H9 (cell line): ENCODE measurements around the gene KCNA2. TPM values are rescaled to one million over a fixed set of nuclear protein-coding genes. Genes with fewer than 3 reads are reported as not detected.

Source experiments
- DNase-seq: peaks from one replicate; pipeline ENCODE4 v3.0.0-alpha.2; 2017
- H2AFZ ChIP-seq: one replicate; pipeline ENCODE4 v1.6.1; 2013; ENCODE audit warnings: mild to moderate bottlenecking, low read length, control low read depth, moderate library complexity
- H2AK5ac ChIP-seq: 2 replicates; pipeline ENCODE4 v1.6.1; 2013; ENCODE audit warnings: low read length, control low read depth, mixed read lengths; ENCODE audit not compliant: insufficient read length
- H2BK120ac ChIP-seq: one replicate; pipeline ENCODE4 v1.6.1; 2013; ENCODE audit warnings: low read depth, mild to moderate bottlenecking, low read length, control low read depth, inconsistent platforms; ENCODE audit not compliant: poor library complexity, severe bottlenecking
- H2BK12ac ChIP-seq: 2 replicates; pipeline ENCODE4 v1.6.1; 2013; ENCODE audit warnings: low read length, control low read depth, mixed read lengths, low read depth; ENCODE audit not compliant: insufficient read length
- H2BK15ac ChIP-seq: 2 replicates; pipeline ENCODE4 v1.6.1; 2013; ENCODE audit warnings: low read depth, low read length, control low read depth
- H2BK20ac ChIP-seq: one replicate; pipeline ENCODE4 v1.6.1; 2013; ENCODE audit warnings: low read depth, mild to moderate bottlenecking, low read length, control low read depth, inconsistent platforms; ENCODE audit not compliant: poor library complexity, severe bottlenecking
- H2BK5ac ChIP-seq: 2 replicates; pipeline ENCODE4 v1.6.1; 2013; ENCODE audit warnings: low read length, control low read depth, mixed read lengths; ENCODE audit not compliant: insufficient read length
- H3K14ac ChIP-seq: 2 replicates; pipeline ENCODE4 v1.6.1; 2013; ENCODE audit warnings: low read length, control low read depth; ENCODE audit not compliant: insufficient read depth
- H3K18ac ChIP-seq: 2 replicates; pipeline ENCODE4 v1.6.1; 2013; ENCODE audit warnings: low read depth, mild to moderate bottlenecking, mixed read lengths, low read length, control low read depth; ENCODE audit not compliant: insufficient read length
- H3K23ac ChIP-seq: 2 replicates; pipeline ENCODE4 v1.6.1; 2013; ENCODE audit warnings: low read length, control low read depth, mixed read lengths, low read depth; ENCODE audit not compliant: insufficient read length
- H3K23me2 ChIP-seq: 2 replicates; pipeline ENCODE4 v1.6.1; 2013; ENCODE audit warnings: low read depth, mild to moderate bottlenecking, mixed read lengths, low read length, control low read depth; ENCODE audit not compliant: insufficient read length, poor library complexity, severe bottlenecking
- H3K27ac ChIP-seq: 2 replicates; pipeline ENCODE4 v1.5.1; 2013; ENCODE audit warnings: low read length, control low read depth, mixed read lengths, low read depth; ENCODE audit not compliant: insufficient read length
- H3K27me3 ChIP-seq: 2 replicates; pipeline ENCODE4 v1.6.1; 2013; ENCODE audit warnings: low read length, control low read depth, inconsistent platforms; ENCODE audit not compliant: insufficient read depth
- H3K4ac ChIP-seq: 2 replicates; pipeline ENCODE4 v1.6.1; 2013; ENCODE audit warnings: low read depth, mild to moderate bottlenecking, control low read depth, inconsistent platforms, low read length, moderate library complexity
- H3K4me1 ChIP-seq: 2 replicates; pipeline ENCODE4 v1.6.1; 2013; ENCODE audit warnings: low read length, control low read depth, inconsistent platforms; ENCODE audit not compliant: insufficient read depth
- H3K4me2 ChIP-seq: 2 replicates; pipeline ENCODE4 v1.6.1; 2013; ENCODE audit warnings: low read length, control low read depth, mixed read lengths; ENCODE audit not compliant: insufficient read length, insufficient read depth
- H3K56ac ChIP-seq: 2 replicates; pipeline ENCODE4 v1.6.1; 2013; ENCODE audit warnings: low read depth, mild to moderate bottlenecking, mixed read lengths, low read length, control low read depth; ENCODE audit not compliant: insufficient read length
- H3K79me1 ChIP-seq: 2 replicates; pipeline ENCODE4 v1.6.1; 2013; ENCODE audit warnings: low read depth, mild to moderate bottlenecking, moderate library complexity, low read length, control low read depth, inconsistent platforms; ENCODE audit not compliant: insufficient read depth, poor library complexity, severe bottlenecking
- H3K79me2 ChIP-seq: 2 replicates; pipeline ENCODE4 v1.6.1; 2013; ENCODE audit warnings: low read length, control low read depth, inconsistent platforms; ENCODE audit not compliant: insufficient read depth
- H3K9ac ChIP-seq: 2 replicates; pipeline ENCODE4 v1.6.1; 2013; ENCODE audit warnings: low read length, control low read depth, mixed read lengths; ENCODE audit not compliant: insufficient read length; ENCODE audit errors: extremely low read depth
- H3K9me3 ChIP-seq: one replicate; pipeline ENCODE4 v1.6.1; 2013; ENCODE audit warnings: low read depth, low read length, inconsistent platforms; ENCODE audit not compliant: control insufficient read depth
- H3T11ph ChIP-seq: one replicate; pipeline ENCODE4 v1.6.1; 2013; ENCODE audit warnings: mild to moderate bottlenecking, low read length, control low read depth, inconsistent platforms
- H4K20me1 ChIP-seq: one replicate; pipeline ENCODE4 v1.6.1; 2013; ENCODE audit not compliant: control insufficient read depth, insufficient read length, insufficient read depth
- H4K5ac ChIP-seq: 2 replicates; pipeline ENCODE4 v1.6.1; 2013; ENCODE audit warnings: low read depth, mild to moderate bottlenecking, mixed read lengths, low read length, control low read depth; ENCODE audit not compliant: insufficient read length
- H4K8ac ChIP-seq: replicated peaks from 2 replicates; pipeline ENCODE4 v1.6.1; 2013; ENCODE audit warnings: low read length, control low read depth, mixed read lengths, low read depth; ENCODE audit not compliant: insufficient read length
- H4K91ac ChIP-seq: 2 replicates; pipeline ENCODE4 v1.6.1; 2013; ENCODE audit warnings: low read depth, mild to moderate bottlenecking, moderate library complexity, mixed read lengths, low read length, control low read depth; ENCODE audit not compliant: insufficient read length
- H3K27ac Mint-ChIP-seq, 3 experiments: 2 replicates in 2 of 3; 3 replicates in 1 of 3; pipeline ENCODE4 v1.8.0; 2020 to 2021; ENCODE audit warnings: mixed read lengths in 3 of 3, mild to moderate bottlenecking in 1 of 3, moderate library complexity in 1 of 3
- H3K27me3 Mint-ChIP-seq: 2 replicates; pipeline ENCODE4 v1.8.0; 2021; ENCODE audit warnings: low read depth, mild to moderate bottlenecking, moderate library complexity, mixed read lengths
- H3K36me3 Mint-ChIP-seq, 3 experiments: 2 replicates in 2 of 3; 3 replicates in 1 of 3; pipeline ENCODE4 v1.8.0; 2020 to 2021; ENCODE audit warnings: low read depth in 3 of 3, mixed read lengths in 3 of 3; ENCODE audit not compliant: insufficient read depth in 1 of 3
- H3K4me1 Mint-ChIP-seq, 2 experiments: 2 replicates each; pipeline ENCODE4 v1.8.0; 2020; ENCODE audit warnings: mixed read lengths in 2 of 2
- H3K4me3 Mint-ChIP-seq, 2 experiments: 2 replicates in 1 of 2; 3 replicates in 1 of 2; pipeline ENCODE4 v1.8.0; 2020 to 2021; ENCODE audit warnings: mild to moderate bottlenecking in 2 of 2, mixed read lengths in 2 of 2, moderate library complexity in 1 of 2
- H3K9me3 Mint-ChIP-seq, 2 experiments: 2 replicates in 1 of 2; 3 replicates in 1 of 2; pipeline ENCODE4 v1.8.0; 2020; ENCODE audit warnings: mild to moderate bottlenecking in 2 of 2, mixed read lengths in 2 of 2, moderate library complexity in 1 of 2
- WGBS: extraction: QIAGEN DNeasy Blood & Tissue Kit; methylation state at CpG from one replicate; pipeline ENCODE4 v1.1.7; 2013; ENCODE audit warnings: missing lambda C conversion rate, low lambda C conversion rate, mixed read lengths; ENCODE audit not compliant: insufficient read length; ENCODE audit errors: extremely low coverage; 5-methylcytosine and 5-hydroxymethylcytosine counted together
- total RNA-seq: library from RNA; stranded (reverse); gene quantifications from 2 replicates; pipeline ENCODE4 v1.2.1, GENCODE V29; 2021
- TF ChIP-seq, protein P1 (sequence below): fragments of 200-600 bp; sonication (generic); conservative IDR thresholded peaks from 3 replicates; pipeline ENCODE4 v1.8.0; 2021; ENCODE audit warnings: antibody characterized with exemption, mild to moderate bottlenecking

The KCNA2 gene
- total RNA-seq, 1 experiment from 2014 or later = 0.33 TPM

DNA sequence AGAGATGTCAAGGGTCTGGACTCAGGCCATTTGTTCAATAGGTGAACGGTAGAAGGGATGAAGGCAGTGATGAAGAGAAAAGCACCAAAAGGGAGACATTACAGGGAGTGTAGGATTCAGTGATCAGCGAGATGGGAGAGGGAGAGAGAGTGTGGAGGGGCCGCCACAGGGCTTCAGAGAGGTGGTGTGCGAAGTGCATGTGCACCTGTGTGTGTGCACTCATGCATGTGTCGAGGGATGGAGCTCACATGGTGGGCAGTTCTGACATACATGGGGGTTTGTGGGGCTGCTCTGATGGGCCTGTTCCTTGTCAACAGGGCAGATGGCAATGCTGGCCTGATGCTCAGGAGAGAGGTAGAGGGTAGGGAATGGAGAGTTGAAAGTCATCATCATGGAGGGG lies 11.4 kb upstream of the KCNA2 start:
- no peak for DNase-seq
- peaks cover 93% of the 10 kb centered on the region for H3K27me3 Mint-ChIP-seq
- H3T11ph ChIP-seq = no peak overlapping the region
- no peak overlapping the region for H2AFZ ChIP-seq
- peaks cover 3% of the 10 kb centered on the region; the same call in 1 of the 2 replicates for H3K27me3 ChIP-seq
- H3K14ac ChIP-seq = no peak overlapping the region
- no peaks in the 10 kb centered on the region for H3K9me3 ChIP-seq
- no peaks in the 10 kb centered on the region for H3K36me3 Mint-ChIP-seq
- no peak overlapping the region for H2AK5ac ChIP-seq
- TF ChIP-seq, protein P1, sequence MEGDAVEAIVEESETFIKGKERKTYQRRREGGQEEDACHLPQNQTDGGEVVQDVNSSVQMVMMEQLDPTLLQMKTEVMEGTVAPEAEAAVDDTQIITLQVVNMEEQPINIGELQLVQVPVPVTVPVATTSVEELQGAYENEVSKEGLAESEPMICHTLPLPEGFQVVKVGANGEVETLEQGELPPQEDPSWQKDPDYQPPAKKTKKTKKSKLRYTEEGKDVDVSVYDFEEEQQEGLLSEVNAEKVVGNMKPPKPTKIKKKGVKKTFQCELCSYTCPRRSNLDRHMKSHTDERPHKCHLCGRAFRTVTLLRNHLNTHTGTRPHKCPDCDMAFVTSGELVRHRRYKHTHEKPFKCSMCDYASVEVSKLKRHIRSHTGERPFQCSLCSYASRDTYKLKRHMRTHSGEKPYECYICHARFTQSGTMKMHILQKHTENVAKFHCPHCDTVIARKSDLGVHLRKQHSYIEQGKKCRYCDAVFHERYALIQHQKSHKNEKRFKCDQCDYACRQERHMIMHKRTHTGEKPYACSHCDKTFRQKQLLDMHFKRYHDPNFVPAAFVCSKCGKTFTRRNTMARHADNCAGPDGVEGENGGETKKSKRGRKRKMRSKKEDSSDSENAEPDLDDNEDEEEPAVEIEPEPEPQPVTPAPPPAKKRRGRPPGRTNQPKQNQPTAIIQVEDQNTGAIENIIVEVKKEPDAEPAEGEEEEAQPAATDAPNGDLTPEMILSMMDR = no peak
- H3K27ac Mint-ChIP-seq = peak overlapping the region in 1 of 3 experiments; percentile 35; a peak in 2 of 7 replicates
- no peak overlapping the region for H4K91ac ChIP-seq
- no peaks in the 10 kb centered on the region for H3K79me1 ChIP-seq
- no peak overlapping the region for H2BK15ac ChIP-seq
- H3K23ac ChIP-seq = no peak overlapping the region
- H3K4me3 Mint-ChIP-seq = no peak overlapping the region
- no peaks in the 10 kb centered on the region for H4K20me1 ChIP-seq
- no peak overlapping the region for H2BK5ac ChIP-seq
- no peak overlapping the region for H3K4me2 ChIP-seq
- no peak overlapping the region for H3K56ac ChIP-seq
- no peaks in the 10 kb centered on the region for H3K9me3 Mint-ChIP-seq
- no peak overlapping the region for H3K27ac ChIP-seq
- no peak overlapping the region for H2BK20ac ChIP-seq
- H3K79me2 ChIP-seq = no peaks in the 10 kb centered on the region
- no peaks in the 10 kb centered on the region for H3K4me1 ChIP-seq
- no peaks in the 10 kb centered on the region for H3K23me2 ChIP-seq
- no peak overlapping the region for H4K5ac ChIP-seq
- H3K4ac ChIP-seq = no peak overlapping the region
- H2BK12ac ChIP-seq = no peak overlapping the region
- H2BK120ac ChIP-seq = no peak overlapping the region
- no peak overlapping the region for H3K18ac ChIP-seq
- peaks cover 11 to 15% of the 10 kb centered on the region in 2 experiments for H3K4me1 Mint-ChIP-seq
- H4K8ac ChIP-seq = no peak overlapping the region
- H3K9ac ChIP-seq = no peak overlapping the region
- WGBS = no CpG with 5 or more reads among the region's 5 CpGs
